NCI-H187 treated with DMSO at 0.1 percent for 48 hours (cell line): ENCODE measurements around the gene ZNF761.
A peak's percentile ranks its signal among the peaks of the same experiment; 100 is the strongest.
"Not testable (repeated sequence)": the region's sequence is repeated elsewhere in the genome, so short reads cannot be mapped to it uniquely, and the experiment has no call there.

ENCODE experiments used
- DNase-seq: peaks from one replicate; lab custom pipeline; 2025; lab: John Stamatoyannopoulos, UW

ZNF761 gene

GRCh38 chr19:53460131-53460721, 28.4 kb downstream of the ZNF761 start:
- not testable (repeated sequence) for DNase-seq

GRCh38 chr19:53461866-53462265, 30.1 kb downstream of the ZNF761 start:
- no peak for DNase-seq

GRCh38 chr19:53462861-53463260, 31.1 kb downstream of the ZNF761 start:
- no peak for DNase-seq

- DNase-seq = no peak
These were observed 31.5 kb downstream of the ZNF761 start for GRCh38 chr19:53463263-53463662.

GRCh38 chr19:53466726-53467484, 35.1 kb downstream of the ZNF761 start:
- DNase-seq = no peak

- DNase-seq = peak; percentile 13
These were observed 35.9 kb downstream of the ZNF761 start, which contains the start of gene ZNF813 for GRCh38 chr19:53467485-53468262. Gene ZNF813 (plus strand): TSS chr19:53467733. CDS start chr19:53483823, 16,090 bp downstream.

GRCh38 chr19:53468628-53469027, 36.8 kb downstream of the ZNF761 start:
- not testable (repeated sequence) for DNase-seq

- DNase-seq = no peak
These were observed 40.1 kb downstream of the ZNF761 start for GRCh38 chr19:53471916-53472315.

GRCh38 chr19:53474832-53475231, 43.0 kb downstream of the ZNF761 start:
- DNase-seq = not testable (repeated sequence)

- not testable (repeated sequence) for DNase-seq
These were observed 43.7 kb downstream of the ZNF761 start for GRCh38 chr19:53475470-53475869.

- not testable (repeated sequence) for DNase-seq
These were observed 52.0 kb downstream of the ZNF761 start for GRCh38 chr19:53483751-53484150.

GRCh38 chr19:53485046-53486004, 53.5 kb downstream of the ZNF761 start:
- no peak for DNase-seq

- DNase-seq = no peak
These were observed 60.4 kb downstream of the ZNF761 start for GRCh38 chr19:53492153-53492552.

- not testable (repeated sequence) for DNase-seq
These were observed 65.7 kb downstream of the ZNF761 start for GRCh38 chr19:53497311-53498023.

GRCh38 chr19:53498024-53498395, 66.2 kb downstream of the ZNF761 start:
- not testable (repeated sequence) for DNase-seq

- DNase-seq = peak; percentile 32
These were observed 71.4 kb downstream of the ZNF761 start for GRCh38 chr19:53503151-53503550.

- DNase-seq = not testable (repeated sequence)
These were observed 72.0 kb downstream of the ZNF761 start for GRCh38 chr19:53503671-53504364.

- not testable (repeated sequence) for DNase-seq
These were observed 72.5 kb downstream of the ZNF761 start for GRCh38 chr19:53504365-53504703.

- DNase-seq = no peak
These were observed 73.1 kb downstream of the ZNF761 start for GRCh38 chr19:53504885-53505284.

- DNase-seq = no peak
These were observed 74.9 kb downstream of the ZNF761 start for GRCh38 chr19:53506728-53507127.
